ENCODE results near the gene PIGA.

Gene PIGA, protein sequence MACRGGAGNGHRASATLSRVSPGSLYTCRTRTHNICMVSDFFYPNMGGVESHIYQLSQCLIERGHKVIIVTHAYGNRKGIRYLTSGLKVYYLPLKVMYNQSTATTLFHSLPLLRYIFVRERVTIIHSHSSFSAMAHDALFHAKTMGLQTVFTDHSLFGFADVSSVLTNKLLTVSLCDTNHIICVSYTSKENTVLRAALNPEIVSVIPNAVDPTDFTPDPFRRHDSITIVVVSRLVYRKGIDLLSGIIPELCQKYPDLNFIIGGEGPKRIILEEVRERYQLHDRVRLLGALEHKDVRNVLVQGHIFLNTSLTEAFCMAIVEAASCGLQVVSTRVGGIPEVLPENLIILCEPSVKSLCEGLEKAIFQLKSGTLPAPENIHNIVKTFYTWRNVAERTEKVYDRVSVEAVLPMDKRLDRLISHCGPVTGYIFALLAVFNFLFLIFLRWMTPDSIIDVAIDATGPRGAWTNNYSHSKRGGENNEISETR

DNA sequence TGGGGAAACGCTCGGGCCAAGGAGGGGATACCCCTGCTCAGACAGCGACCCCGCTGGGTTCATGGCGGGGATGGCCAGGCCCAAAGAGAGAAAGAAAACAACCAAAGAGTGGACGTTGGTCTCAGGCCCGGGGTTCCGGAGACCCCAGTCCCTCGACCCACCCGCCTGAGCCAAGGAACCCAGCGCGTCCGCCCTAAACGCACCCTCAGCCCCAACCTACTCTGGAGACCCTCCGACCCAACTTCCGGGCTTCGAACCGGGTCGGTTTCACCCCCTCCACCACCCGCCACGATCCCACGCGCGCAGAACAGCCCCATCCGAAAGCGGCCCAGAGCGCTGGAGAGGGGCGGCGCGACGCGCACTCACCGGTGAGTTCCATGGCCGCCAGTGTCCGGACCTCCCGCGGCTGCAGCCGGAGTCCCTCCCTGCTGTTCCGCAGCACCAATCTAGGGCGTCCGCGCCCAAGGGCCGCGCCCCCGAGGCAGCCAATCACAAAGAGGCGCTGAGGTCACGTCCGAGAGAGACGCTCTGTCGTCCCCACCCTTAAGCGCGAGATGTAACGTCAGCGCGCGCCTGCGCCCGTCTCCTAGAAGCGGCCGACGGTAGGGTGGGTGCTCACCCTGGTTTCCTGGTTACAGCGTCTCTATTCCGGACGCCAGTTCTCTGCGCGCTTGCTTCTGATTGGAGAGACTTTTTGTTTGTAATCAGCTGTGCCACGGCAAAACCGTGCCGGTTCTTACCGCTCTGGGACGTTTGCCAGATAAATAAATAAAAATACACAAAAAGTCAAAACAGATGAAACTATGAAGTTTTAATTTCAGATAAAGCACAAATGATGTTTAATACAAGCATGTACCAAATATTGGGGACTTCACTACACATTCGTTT, at the start of gene PIGA:
PIGA (minus strand) TSS at position 389 of the 888 bp plus-strand sequence. CDS start 3,593 bp downstream, outside the sequence.
- H3K36me3 ChIP-seq (ENCODE audit: insufficient read depth, low read length): peaks cover 2% of the 10 kb centered on the region
- H3K4me3 ChIP-seq (ENCODE audit: low read length): peak within 1 kb of the TSS; percentile 62
- peak within 1 kb of the TSS; percentile 38 for H2AFZ ChIP-seq (ENCODE audit: low read depth, low read length)
- no peaks in the 10 kb centered on the region for H3K27me3 ChIP-seq (ENCODE audit: insufficient read depth, low read length)
- H3K9me3 ChIP-seq (ENCODE audit: low read length): no peaks in the 10 kb centered on the region
- peaks cover 13% of the 10 kb centered on the region for H3K4me1 ChIP-seq (ENCODE audit: insufficient read depth, low read length)

GRCh38 chrX:15384304-15384703, 49.0 kb upstream of the PIGA start, which contains the start of gene VEGFD:
VEGFD (minus strand) TSS chrX:15384413; CDS start chrX:15383946, 467 bp downstream.
- Histone ChIP-seq H3K27me3 (ENCODE audit: insufficient read depth, low read length) (no peaks in the 10 kb centered on the region), H3K4me1 (ENCODE audit: insufficient read depth, low read length) (peaks cover 2% of the 10 kb centered on the region), H3K4me3 (ENCODE audit: low read length) (no peak within 1 kb of the TSS), H3K36me3 (ENCODE audit: insufficient read depth, low read length) (no peaks in the 10 kb centered on the region), H3K9me3 (ENCODE audit: low read length) (no peaks in the 10 kb centered on the region), H2AFZ (ENCODE audit: low read depth, low read length) (no peak within 1 kb of the TSS)

DNA sequence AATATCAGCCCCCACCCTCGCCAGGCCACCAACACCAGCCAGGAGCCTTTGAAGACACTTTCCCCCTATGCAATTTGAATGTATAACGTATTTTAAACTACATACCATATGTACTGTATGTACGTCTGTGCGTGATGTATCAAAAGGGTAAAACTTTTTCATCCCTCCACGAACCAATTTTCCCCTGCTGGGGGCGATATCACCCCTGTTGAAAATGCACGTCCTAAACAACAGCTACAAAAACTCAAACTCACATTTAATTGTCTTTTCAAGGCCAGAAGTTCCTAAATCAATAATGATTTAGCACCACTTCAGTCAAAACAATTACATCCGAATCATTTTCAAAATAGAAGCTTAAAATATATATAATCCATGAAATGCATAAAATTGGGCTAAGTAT, 47.5 kb upstream of the PIGA start:
- Histone ChIP-seq H3K9me3 (ENCODE audit: low read length) (no peaks in the 10 kb centered on the region), H3K36me3 (ENCODE audit: insufficient read depth, low read length) (no peaks in the 10 kb centered on the region), H2AFZ (ENCODE audit: low read depth, low read length) (no peak overlapping the region), H3K27me3 (ENCODE audit: insufficient read depth, low read length) (no peaks in the 10 kb centered on the region), H3K4me1 (ENCODE audit: insufficient read depth, low read length) (peaks cover 2% of the 10 kb centered on the region), H3K4me3 (ENCODE audit: low read length) (no peak overlapping the region)

DNA sequence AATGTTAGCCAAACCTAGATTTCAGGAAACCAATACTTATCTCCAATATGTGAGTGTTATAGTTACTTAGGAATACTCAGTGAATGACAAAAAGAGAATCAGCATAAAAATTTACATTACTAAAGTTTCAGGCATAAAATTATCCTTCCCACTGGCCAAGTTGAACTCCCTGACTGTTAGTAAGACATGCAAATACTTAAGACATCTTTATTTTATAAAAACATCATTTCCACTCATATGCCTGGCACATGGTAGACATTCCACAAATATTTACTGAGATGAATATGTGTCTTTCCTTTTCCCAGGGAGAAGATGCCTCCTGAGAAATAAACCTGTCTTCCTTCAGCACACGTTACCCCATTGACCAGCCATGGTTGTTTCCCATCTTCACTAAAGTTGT, 41.6 kb upstream of the PIGA start:
- Histone ChIP-seq H3K9me3 (ENCODE audit: low read length) (no peaks in the 10 kb centered on the region), H3K36me3 (ENCODE audit: insufficient read depth, low read length) (no peaks in the 10 kb centered on the region), H3K4me3 (ENCODE audit: low read length) (no peak overlapping the region), H3K4me1 (ENCODE audit: insufficient read depth, low read length) (no peaks in the 10 kb centered on the region), H2AFZ (ENCODE audit: low read depth, low read length) (no peak overlapping the region), H3K27me3 (ENCODE audit: insufficient read depth, low read length) (no peaks in the 10 kb centered on the region)

DNA sequence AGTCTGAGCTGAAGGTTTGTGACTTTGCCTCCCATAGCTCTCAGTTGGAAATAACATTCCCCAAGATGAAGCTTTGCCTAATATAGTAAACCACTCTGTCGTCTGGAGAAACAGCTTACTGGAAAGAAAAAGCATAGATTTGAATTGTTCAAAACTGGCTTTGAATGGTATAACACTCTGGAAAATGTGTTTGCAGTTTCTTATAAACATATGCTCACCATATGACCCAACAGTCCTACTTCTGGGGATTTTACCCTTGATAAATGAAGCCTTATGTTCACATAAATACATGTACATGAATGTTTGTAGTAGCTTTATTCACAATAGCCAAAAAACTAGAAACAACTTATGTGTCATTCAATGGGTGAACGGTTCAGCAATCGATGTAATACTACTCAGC, 38.7 kb upstream of the PIGA start:
- no peak overlapping the region for H2AFZ ChIP-seq (ENCODE audit: low read depth, low read length)
- H3K27me3 ChIP-seq (ENCODE audit: insufficient read depth, low read length): no peaks in the 10 kb centered on the region
- H3K4me1 ChIP-seq (ENCODE audit: insufficient read depth, low read length): no peaks in the 10 kb centered on the region
- H3K36me3 ChIP-seq (ENCODE audit: insufficient read depth, low read length): no peaks in the 10 kb centered on the region
- H3K9me3 ChIP-seq (ENCODE audit: low read length): no peaks in the 10 kb centered on the region
- H3K4me3 ChIP-seq (ENCODE audit: low read length): no peak overlapping the region

GRCh38 chrX:15366506-15367352, 31.4 kb upstream of the PIGA start:
- Histone ChIP-seq H2AFZ (ENCODE audit: low read depth, low read length) (no peak overlapping the region), H3K4me1 (ENCODE audit: insufficient read depth, low read length) (no peaks in the 10 kb centered on the region), H3K27me3 (ENCODE audit: insufficient read depth, low read length) (no peaks in the 10 kb centered on the region), H3K9me3 (ENCODE audit: low read length) (no peaks in the 10 kb centered on the region), H3K4me3 (ENCODE audit: low read length) (no peak overlapping the region), H3K36me3 (ENCODE audit: insufficient read depth, low read length) (no peaks in the 10 kb centered on the region)

DNA sequence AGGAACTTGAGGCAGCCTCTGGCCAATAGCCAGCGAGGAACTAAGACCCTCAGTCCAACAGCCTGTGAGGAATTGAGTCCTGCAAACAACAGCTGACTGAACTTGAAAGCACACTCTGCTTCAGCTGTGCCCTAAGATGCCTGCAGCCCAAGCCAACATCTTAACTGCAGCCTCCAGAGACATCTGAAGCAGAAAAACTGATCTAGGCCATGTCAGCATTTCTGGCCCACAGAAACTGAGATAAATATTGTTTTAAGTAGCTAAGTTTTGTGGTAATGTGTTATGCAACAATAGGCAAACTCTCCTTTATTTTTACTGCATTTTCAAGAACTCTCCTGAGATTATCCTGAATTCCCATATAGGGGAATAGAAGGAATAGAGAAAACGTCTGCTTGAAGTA, 24.4 kb upstream of the PIGA start:
- H2AFZ ChIP-seq (ENCODE audit: low read depth, low read length): no peak overlapping the region
- H3K4me3 ChIP-seq (ENCODE audit: low read length): no peak overlapping the region
- H3K36me3 ChIP-seq (ENCODE audit: insufficient read depth, low read length): no peaks in the 10 kb centered on the region
- peaks cover 2% of the 10 kb centered on the region for H3K27me3 ChIP-seq (ENCODE audit: insufficient read depth, low read length)
- H3K9me3 ChIP-seq (ENCODE audit: low read length): peaks cover 2% of the 10 kb centered on the region
- H3K4me1 ChIP-seq (ENCODE audit: insufficient read depth, low read length): no peaks in the 10 kb centered on the region

DNA sequence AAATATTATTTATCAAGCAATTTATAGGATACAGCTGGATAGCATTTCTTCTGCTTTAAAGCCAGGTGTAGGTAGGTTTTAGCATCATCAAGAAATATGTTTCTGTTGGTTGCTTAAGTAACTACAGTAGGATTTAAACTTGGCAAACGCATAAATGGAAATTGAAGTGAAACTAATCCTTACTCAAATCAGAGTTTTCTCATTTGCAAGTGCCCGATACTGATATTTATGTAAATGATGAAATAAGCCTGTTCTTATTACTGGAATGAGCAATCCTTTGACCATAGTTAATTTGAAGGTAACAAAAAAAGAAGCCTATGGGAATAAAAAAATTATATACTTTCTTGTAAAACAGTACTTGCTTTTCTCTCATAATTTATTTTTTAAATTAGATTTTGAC, 23.2 kb upstream of the PIGA start:
- Histone ChIP-seq H3K27me3 (ENCODE audit: insufficient read depth, low read length) (peaks cover 2% of the 10 kb centered on the region), H3K4me1 (ENCODE audit: insufficient read depth, low read length) (no peaks in the 10 kb centered on the region), H3K9me3 (ENCODE audit: low read length) (peaks cover 2% of the 10 kb centered on the region), H2AFZ (ENCODE audit: low read depth, low read length) (no peak overlapping the region), H3K4me3 (ENCODE audit: low read length) (no peak overlapping the region), H3K36me3 (ENCODE audit: insufficient read depth, low read length) (no peaks in the 10 kb centered on the region)

DNA sequence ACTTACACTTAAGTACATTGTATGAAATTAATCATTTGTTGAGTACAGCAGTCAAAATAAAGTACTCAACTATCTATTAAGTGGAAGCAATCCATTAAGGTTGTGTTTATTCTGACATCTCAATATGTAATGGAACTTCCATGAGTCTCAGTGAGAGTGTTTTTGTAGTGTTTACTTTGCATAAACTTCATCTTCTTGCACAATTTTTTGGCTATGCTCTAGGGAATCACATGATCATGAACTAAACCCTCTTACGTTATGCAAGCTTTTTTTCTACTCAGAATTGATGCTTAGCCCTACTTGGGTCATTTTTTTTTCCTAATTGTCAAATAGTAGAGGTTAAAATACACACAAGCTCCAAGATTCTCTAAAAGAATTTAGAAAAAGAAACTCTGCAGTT, 21.1 kb upstream of the PIGA start:
- Histone ChIP-seq H3K4me1 (ENCODE audit: insufficient read depth, low read length) (no peaks in the 10 kb centered on the region), H2AFZ (ENCODE audit: low read depth, low read length) (no peak overlapping the region), H3K9me3 (ENCODE audit: low read length) (peaks cover 2% of the 10 kb centered on the region), H3K27me3 (ENCODE audit: insufficient read depth, low read length) (peaks cover 2% of the 10 kb centered on the region), H3K36me3 (ENCODE audit: insufficient read depth, low read length) (no peaks in the 10 kb centered on the region), H3K4me3 (ENCODE audit: low read length) (no peak overlapping the region)

DNA sequence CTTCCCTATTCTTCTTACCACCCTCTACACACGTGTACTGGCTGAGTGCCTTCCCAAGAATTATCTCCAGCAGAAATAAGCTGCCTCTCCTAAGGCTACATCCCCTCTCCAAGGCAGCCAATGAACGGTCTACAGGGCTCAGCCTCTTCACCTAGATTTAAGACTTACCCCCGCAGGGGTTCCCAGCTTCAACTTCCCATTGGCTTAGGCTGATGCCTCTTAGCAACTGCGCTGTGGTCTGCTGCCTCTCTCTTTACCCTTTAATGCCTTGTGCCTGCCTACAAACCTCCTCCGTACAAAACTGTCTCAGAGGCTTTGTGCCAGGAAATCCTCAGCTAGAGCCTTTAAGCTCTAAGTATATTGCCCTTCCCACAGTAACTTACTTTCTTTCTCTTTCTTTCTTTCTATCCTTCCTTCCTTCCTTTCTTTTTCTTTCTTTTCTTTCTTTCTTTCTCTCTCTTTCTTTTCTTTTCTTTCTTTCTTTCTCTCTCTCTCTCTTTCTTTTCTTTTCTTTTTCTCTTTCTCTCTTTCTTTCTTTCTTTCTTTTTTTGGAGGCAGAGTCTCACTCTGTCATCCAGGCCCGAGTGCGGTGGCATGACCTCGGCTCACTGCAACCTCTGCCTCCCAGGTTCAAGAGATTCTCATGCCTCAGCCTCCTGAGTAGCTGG, 15.1 kb upstream of the PIGA start:
- Histone ChIP-seq H3K4me1 (ENCODE audit: insufficient read depth, low read length) (no peaks in the 10 kb centered on the region), H3K27me3 (ENCODE audit: insufficient read depth, low read length) (no peaks in the 10 kb centered on the region), H3K36me3 (ENCODE audit: insufficient read depth, low read length) (no peaks in the 10 kb centered on the region), H2AFZ (ENCODE audit: low read depth, low read length) (no peak overlapping the region), H3K4me3 (ENCODE audit: low read length) (no peak overlapping the region), H3K9me3 (ENCODE audit: low read length) (no peaks in the 10 kb centered on the region)

DNA sequence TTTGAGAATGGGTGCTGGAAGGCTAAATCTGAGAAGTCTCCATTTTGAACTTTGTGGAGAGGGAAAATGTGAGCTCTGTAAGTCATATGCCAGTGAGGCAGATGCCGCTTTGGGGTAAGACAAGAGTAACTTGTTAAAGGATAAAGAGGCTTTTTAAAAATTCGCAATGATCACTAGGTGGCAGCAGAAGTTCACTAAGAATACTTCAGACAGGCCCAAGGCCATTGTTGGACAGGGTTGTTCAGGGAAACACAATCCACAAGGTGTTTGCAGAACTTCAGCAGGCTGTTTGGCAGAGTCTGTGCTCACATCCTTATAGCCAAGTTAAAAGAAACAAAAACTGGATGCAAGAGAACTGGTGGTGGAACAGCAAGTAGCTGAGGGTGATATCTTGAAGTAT, 13.7 kb upstream of the PIGA start:
- no peak overlapping the region for H2AFZ ChIP-seq (ENCODE audit: low read depth, low read length)
- no peak overlapping the region for H3K4me3 ChIP-seq (ENCODE audit: low read length)
- H3K9me3 ChIP-seq (ENCODE audit: low read length): no peaks in the 10 kb centered on the region
- H3K27me3 ChIP-seq (ENCODE audit: insufficient read depth, low read length): no peaks in the 10 kb centered on the region
- peaks cover 3% of the 10 kb centered on the region for H3K4me1 ChIP-seq (ENCODE audit: insufficient read depth, low read length)
- H3K36me3 ChIP-seq (ENCODE audit: insufficient read depth, low read length): no peaks in the 10 kb centered on the region

DNA sequence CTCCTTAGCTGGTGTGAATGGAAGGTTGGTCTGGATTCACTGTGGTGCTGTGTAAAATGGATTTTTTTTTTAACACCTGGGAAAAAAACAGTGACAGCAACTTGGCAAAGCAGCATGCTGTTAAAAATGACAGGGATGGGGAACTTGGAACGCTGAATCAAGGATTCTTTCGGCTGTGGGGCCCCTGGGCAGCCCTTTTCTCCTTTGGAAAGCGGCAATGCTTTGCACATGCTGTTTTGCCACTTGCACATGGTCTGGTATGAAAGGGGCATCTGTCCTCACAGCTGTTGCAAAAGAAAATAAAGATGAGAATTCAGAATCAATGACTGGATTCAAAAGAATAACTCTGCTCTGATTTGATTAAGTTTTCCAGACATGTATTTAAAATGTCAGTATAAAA, 10.7 kb upstream of the PIGA start:
- Histone ChIP-seq H2AFZ (ENCODE audit: low read depth, low read length) (no peak overlapping the region), H3K36me3 (ENCODE audit: insufficient read depth, low read length) (no peaks in the 10 kb centered on the region), H3K9me3 (ENCODE audit: low read length) (no peaks in the 10 kb centered on the region), H3K27me3 (ENCODE audit: insufficient read depth, low read length) (no peaks in the 10 kb centered on the region), H3K4me1 (ENCODE audit: insufficient read depth, low read length) (peaks cover 9% of the 10 kb centered on the region), H3K4me3 (ENCODE audit: low read length) (no peak overlapping the region)
